Endodermal cell (in vitro differentiated cells): ENCODE results near the gene DEPDC1. TPM values are rescaled to one million over a fixed set of nuclear protein-coding genes. Genes with fewer than 3 reads are reported as not detected.

Experiments used
- DNase-seq: peaks from one replicate; pipeline ENCODE4 v3.0.0-alpha.2; 2017
- H3K27ac ChIP-seq: 2 replicates; pipeline ENCODE4 v1.5.1; 2013; ENCODE audit warnings: mild to moderate bottlenecking, low read depth, low read length, moderate library complexity
- H3K27me3 ChIP-seq: 2 replicates; pipeline ENCODE4 v1.6.1; 2013; ENCODE audit warnings: mild to moderate bottlenecking, low read length, moderate library complexity; ENCODE audit not compliant: insufficient read depth, control insufficient read depth, poor library complexity, severe bottlenecking
- H3K36me3 ChIP-seq: 2 replicates; pipeline ENCODE4 v1.7.0; 2013; ENCODE audit warnings: mild to moderate bottlenecking, low read length, moderate library complexity; ENCODE audit not compliant: control insufficient read depth, insufficient read depth
- H3K4me1 ChIP-seq: one replicate; pipeline ENCODE4 v1.7.0; 2013; ENCODE audit warnings: low read length; ENCODE audit not compliant: control insufficient read depth, insufficient read depth
- H3K4me3 ChIP-seq: 2 replicates; pipeline ENCODE4 v1.5.1; 2013; ENCODE audit warnings: mild to moderate bottlenecking, low read length, moderate library complexity
- H3K9ac ChIP-seq: 2 replicates; pipeline ENCODE4 v1.6.1; 2013; ENCODE audit warnings: mild to moderate bottlenecking, low read length, moderate library complexity; ENCODE audit not compliant: poor library complexity, severe bottlenecking; ENCODE audit errors: extremely low read depth
- H3K9me3 ChIP-seq: 2 replicates; pipeline ENCODE4 v1.6.1; 2013; ENCODE audit warnings: mild to moderate bottlenecking, low read length, moderate library complexity; ENCODE audit not compliant: control insufficient read depth
- H3K27ac Mint-ChIP-seq: 2 replicates; pipeline ENCODE4 v1.8.0; 2020; ENCODE audit warnings: mixed read lengths
- H3K27me3 Mint-ChIP-seq: 2 replicates; pipeline ENCODE4 v1.8.0; 2021; ENCODE audit warnings: mild to moderate bottlenecking, mixed read lengths; ENCODE audit not compliant: insufficient read depth
- H3K36me3 Mint-ChIP-seq: 2 replicates; pipeline ENCODE4 v1.8.0; 2020; ENCODE audit warnings: low read depth, mixed read lengths
- H3K4me1 Mint-ChIP-seq: 2 replicates; pipeline ENCODE4 v1.8.0; 2020; ENCODE audit warnings: mixed read lengths
- H3K4me3 Mint-ChIP-seq: 2 replicates; pipeline ENCODE4 v1.8.0; 2020; ENCODE audit warnings: mild to moderate bottlenecking, moderate library complexity, mixed read lengths
- H3K9me3 Mint-ChIP-seq: 2 replicates; pipeline ENCODE4 v1.8.0; 2020; ENCODE audit warnings: mild to moderate bottlenecking, mixed read lengths
- CTCF ChIP-seq: fragments of 200-600 bp; sonication (generic); conservative IDR thresholded peaks from 2 replicates; pipeline ENCODE4 v1.5.0; 2021; ENCODE audit warnings: antibody characterized with exemption, mild to moderate bottlenecking
- WGBS, 2 experiments: methylation state at CpG; one replicate each; pipeline versions ENCODE4 v1.1.5 to v1.1.7; 2013; ENCODE audit warnings: missing lambda C conversion rate in 2 of 2, mixed read lengths in 1 of 2; ENCODE audit not compliant: insufficient coverage in 1 of 2, insufficient read length in 1 of 2; 5-methylcytosine and 5-hydroxymethylcytosine counted together
- total RNA-seq, 2 donors: library from RNA; stranded (reverse); fragmentation: NEBNext Ultra II Directional in 1 of 2; extraction: Animal tissue kit (Norgen Biotek cat#: 25700) in 1 of 2; gene quantifications; 2 replicates in 1 of 2; 3 replicates in 1 of 2; pipeline ENCODE4 v1.2.1, GENCODE V29; 2021

DEPDC1 gene
- total RNA-seq, 2 donors from 2014 or later = 25.1 to 40.0 TPM

DNA sequence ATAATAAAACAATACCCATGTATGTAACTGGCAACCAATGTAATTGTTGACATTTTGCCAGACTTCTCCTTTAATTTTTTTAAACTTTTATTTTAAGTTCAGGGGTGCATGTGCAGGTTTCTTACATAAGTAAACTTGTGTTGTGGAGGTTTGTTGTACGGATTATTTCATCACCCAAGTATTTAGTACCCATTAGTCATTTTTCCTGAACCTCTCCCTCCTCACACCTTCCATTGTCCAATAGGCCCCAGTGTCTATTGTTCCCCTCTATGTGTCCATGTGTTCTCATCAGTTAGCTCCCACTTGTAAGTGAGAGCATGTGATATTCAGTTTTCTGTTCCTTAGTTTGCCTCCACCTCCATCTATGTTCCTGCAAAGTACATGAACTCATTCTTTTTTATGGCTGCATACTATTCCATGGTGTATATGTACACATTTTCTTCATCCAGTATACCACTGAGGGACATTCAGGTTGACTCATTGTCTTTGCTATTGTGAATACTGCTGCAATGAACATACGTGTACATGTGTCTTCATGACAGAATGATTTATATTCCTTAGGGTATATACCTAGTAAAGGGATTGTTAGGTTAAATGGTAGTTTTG is 6.7 kb downstream of the DEPDC1 start:
- no peak overlapping the region for H3K27ac Mint-ChIP-seq

DNA sequence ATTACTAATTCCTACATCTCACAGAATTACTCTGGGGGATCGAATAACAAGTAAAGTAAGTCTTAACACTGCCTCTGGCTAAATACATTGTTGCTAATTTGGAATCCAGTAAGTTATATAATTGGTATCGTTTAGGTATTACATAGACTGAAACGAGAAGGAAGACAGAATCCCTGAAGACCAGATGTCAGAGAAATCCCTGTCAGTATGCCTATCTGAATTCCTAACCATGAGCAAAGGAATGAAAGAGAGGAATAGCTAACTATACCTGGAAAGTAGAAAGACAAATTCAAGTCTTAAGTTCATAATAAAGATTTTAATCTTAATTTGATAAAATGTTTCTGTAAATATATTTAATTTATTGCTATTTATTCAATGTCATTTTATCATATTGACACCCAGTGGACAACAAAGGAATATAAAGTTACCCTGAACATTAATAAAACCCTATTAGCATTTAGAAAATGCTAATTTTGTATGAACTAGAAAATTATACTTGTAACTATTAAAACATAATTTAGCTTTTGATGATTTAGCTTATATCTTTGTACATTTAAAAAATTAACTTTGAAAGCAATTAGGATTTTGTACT is 11.4 kb downstream of the DEPDC1 start:
- Mint-ChIP-seq H3K36me3 (peaks cover 51% of the 10 kb centered on the region), H3K27ac (no peak overlapping the region), H3K4me1 (no peaks in the 10 kb centered on the region), H3K9me3 (no peaks in the 10 kb centered on the region), H3K4me3 (no peak overlapping the region), H3K27me3 (no peaks in the 10 kb centered on the region)
- no peak overlapping the region for H3K4me3 ChIP-seq
- no peak for TF ChIP-seq CTCF
- no peaks in the 10 kb centered on the region for H3K27me3 ChIP-seq
- peaks cover 6% of the 10 kb centered on the region for H3K9me3 ChIP-seq
- no peak overlapping the region for H3K27ac ChIP-seq
- DNase-seq = no peak
- 89 to 90% methylated on average over 2 to 3 of the region's 3 CpGs for WGBS, 2 experiments
- no peak overlapping the region for H3K9ac ChIP-seq
- no peaks in the 10 kb centered on the region for H3K4me1 ChIP-seq
- peaks cover 81% of the 10 kb centered on the region for H3K36me3 ChIP-seq

More for the DNA sequence above, 6.7 kb downstream of the DEPDC1 start:
- no peaks in the 10 kb centered on the region for H3K27me3 Mint-ChIP-seq
- no peaks in the 10 kb centered on the region for H3K27me3 ChIP-seq
- peaks cover 8% of the 10 kb centered on the region for H3K9me3 ChIP-seq
- no peak overlapping the region for H3K4me3 ChIP-seq
- no peaks in the 10 kb centered on the region for H3K4me1 ChIP-seq
- H3K9ac ChIP-seq = no peak overlapping the region
- H3K9me3 Mint-ChIP-seq = no peaks in the 10 kb centered on the region
- peaks cover 60% of the 10 kb centered on the region for H3K36me3 ChIP-seq
- H3K27ac ChIP-seq = no peak overlapping the region
- no peak for TF ChIP-seq CTCF
- H3K4me3 Mint-ChIP-seq = no peak overlapping the region
- no peaks in the 10 kb centered on the region for H3K4me1 Mint-ChIP-seq
- no peak for DNase-seq
- peaks cover 46% of the 10 kb centered on the region for H3K36me3 Mint-ChIP-seq
- 95% methylated on average over 2 of the region's 2 CpGs; no CpG with 5 or more reads in 1 of the 2 experiments for WGBS, 2 experiments

- no peaks in the 10 kb centered on the region for H3K4me1 ChIP-seq
- no peak overlapping the region for H3K27ac ChIP-seq
- H3K9ac ChIP-seq = no peak overlapping the region
- H3K36me3 ChIP-seq = peaks cover 83% of the 10 kb centered on the region
- no peak overlapping the region for H3K4me3 Mint-ChIP-seq
- peaks cover 48% of the 10 kb centered on the region for H3K36me3 Mint-ChIP-seq
- no peaks in the 10 kb centered on the region for H3K9me3 Mint-ChIP-seq
- H3K27me3 ChIP-seq = no peaks in the 10 kb centered on the region
- no peak for TF ChIP-seq CTCF
- DNase-seq = no peak
- H3K4me1 Mint-ChIP-seq = no peaks in the 10 kb centered on the region
- 94 to 100% methylated on average over 1 of the region's 1 CpG for WGBS, 2 experiments
- no peaks in the 10 kb centered on the region for H3K9me3 ChIP-seq
- H3K27ac Mint-ChIP-seq = no peak overlapping the region
- H3K27me3 Mint-ChIP-seq = no peaks in the 10 kb centered on the region
- H3K4me3 ChIP-seq = no peak overlapping the region
Measured at GRCh38 chr1:68484618-68485017, 12.3 kb downstream of the DEPDC1 start.
